Fibroblast of skin of right biceps (primary cell): ENCODE data around the gene FASN.
A peak's percentile ranks its signal among the peaks of the same experiment; 100 is the strongest.

Experiments used
- DNase-seq: peaks from one replicate; pipeline ENCODE4 v3.0.0-alpha.2; 2013

Gene FASN

DNA sequence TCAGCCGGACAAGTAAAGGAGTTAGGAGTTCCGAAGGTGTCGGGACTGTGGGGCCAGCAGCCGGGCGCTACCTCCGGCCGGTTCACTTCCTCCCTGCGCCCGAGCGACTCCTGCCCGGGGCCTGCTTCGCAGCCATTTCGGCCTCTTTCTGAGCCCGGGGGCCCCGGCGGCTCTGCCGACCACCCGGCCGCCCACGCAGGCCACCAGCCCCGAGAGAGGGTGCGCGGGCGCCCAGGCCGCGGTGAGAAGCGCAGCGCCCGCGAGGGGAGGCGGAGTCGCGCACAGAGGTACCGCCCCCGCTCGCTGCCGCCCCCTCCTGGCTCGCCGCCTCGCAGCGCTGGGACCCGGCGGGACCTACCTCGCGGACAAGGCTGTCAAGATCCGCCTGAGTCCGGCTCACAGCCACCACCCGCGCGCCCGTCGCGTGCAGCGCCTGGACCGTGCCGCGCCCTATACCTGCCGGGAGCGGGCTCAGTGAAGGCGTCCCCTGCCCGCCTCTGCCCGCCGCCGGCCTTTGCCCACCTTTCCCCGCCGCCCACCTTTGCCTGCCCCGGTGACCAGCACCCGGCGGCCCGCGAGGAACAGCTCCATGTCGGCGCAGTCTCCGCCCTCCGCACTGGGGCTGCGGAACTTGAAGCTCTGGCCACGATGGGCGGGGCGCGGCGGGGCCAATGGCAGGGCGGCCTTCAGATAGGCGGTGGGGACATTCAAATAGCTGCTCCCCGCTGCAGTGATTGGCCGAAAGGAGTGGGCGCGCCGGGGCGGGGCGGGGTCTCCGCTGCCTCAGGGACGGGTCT, 60.7 kb downstream of the FASN start, which contains the start of gene DCXR:
Gene DCXR (minus strand): TSS at position 606 of the 797 bp plus-strand sequence. CDS start 15 bp downstream, at position 591.
- peak; percentile 96 for DNase-seq

DNA sequence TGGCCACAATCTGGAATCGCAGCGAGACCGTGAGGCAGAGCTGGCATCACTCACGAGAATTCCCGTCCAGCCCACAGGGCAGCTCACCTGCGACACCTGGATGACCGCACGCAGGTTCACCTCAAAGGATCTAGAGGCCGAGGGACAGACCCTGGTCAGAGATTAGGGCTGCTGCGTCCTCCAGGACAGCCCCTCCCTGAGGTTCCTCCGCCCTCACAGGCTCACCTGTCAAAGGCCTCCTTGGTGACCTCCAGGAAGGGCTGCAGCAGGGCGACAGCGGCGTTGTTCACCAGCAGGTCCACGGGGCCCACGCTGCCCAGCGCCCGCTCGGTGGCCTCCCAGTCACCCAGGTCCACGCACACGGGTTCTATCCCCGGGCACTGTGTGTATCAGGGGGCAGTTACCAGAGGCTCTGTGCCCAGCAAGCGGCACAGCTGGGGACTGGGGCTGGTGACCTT, 61.4 kb downstream of the FASN start:
- DNase-seq = no peak

DNA sequence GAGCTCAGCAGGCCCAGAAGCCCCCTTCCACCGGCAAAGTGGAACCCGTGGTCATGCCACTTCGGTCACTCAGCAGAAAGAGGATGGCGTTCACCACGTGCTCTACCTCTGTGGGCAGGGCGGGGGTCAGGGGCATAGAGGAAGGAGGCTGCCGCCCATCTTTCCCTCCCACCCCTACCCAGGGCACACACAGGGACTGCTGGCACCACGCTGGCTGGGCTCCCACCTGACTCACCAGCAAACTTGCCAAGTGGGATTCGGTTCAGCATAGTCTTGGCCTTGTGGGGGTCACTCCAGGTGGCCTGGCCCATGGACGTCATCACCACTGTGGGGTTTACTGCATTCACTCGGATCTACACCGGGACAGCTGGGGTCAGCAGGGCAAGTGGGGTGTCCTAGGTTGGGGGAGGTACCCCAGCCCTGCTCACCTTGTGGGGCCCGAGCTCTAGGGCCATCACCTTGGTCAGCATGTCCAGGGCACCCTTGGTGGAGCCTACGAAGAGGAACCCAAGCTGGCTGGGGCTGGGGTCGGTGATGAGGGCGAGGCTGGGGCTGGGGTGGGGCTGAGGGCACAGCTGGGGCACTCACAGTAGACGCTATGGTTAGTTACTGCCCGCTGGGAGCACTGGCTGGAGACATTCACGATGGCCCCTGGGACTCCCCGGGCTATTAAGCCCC, 61.9 kb downstream of the FASN start:
- DNase-seq = no peak

DNA sequence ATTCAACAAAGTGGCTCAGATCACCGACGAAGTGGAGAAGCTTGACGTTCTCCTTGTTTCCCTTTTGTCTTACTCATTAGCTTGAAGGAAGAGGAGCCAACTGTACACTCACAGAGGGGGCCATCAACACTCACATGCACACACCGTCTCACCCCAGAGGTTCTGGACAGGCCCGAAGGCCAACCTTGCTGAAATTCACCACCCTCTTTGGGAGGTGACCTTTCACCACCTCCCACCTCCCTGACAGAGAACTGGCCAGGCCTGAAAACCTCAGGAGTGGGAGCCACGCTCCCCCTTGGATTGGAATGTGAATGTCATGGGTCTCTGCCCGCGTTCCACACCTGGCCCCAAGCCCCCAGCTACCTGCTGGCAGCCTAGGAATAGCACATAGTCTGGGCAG, 62.5 kb downstream of the FASN start:
- DNase-seq = no peak

DNA sequence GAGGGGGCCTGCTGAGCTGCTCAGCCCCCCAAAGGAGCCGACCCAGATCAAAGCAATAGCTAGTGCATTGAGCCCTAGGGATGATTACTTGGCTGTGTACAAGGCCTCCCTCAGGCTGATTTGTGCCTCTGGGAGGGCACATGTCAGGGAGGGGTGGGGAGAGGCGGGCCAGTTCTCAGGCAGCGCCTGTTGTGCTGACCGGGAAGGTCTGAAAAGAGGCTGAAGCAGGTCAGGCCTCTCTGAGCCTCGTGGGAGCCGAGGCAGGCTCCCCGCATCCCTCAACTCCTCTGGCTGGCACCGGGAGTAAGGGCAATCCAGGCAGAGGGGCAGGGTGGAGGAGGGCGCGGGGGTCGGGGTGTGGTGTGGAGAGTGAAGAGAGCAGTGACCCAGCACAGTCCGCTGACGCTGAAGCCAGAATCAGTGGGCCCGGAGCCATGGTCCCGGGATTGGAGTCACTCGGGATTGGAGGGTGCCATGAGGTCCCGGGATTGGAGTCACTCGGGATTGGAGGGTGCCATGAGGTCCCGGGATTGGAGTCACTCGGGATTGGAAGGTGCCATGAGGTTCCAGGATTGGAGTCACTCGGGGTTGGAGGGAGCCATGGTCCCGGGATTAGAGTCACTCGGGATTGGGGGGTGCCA, 63.5 kb downstream of the FASN start:
- DNase-seq = no peak

DNA sequence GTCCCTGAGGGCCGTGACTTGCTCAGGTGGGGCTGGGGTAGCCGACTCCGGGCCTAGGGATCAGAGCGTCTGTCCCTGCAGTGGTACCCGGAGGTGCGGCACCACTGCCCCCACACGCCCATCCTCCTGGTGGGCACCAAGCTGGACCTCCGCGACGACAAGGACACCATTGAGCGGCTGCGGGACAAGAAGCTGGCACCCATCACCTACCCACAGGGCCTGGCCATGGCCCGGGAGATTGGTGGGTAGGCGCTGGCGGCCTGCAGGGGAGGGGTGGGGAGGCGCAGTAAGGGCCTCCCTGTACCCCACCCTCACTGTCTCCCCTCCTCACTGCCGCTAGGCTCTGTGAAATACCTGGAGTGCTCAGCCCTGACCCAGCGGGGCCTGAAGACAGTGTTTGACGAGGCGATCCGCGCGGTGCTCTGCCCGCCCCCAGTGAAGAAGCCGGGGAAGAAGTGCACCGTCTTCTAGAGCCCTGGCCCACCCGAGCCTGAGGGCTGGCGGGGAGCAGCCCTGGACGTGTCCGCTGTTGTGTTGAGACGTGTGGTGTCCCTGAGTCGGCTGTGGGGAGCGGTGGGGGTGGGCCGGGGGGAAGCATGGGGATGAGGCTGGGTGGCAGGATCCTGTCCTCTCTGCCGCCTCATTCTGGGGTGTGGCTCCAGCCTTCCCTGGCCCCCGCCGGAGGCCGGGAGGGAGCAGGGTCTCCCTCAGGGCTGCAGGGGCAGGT, 64.5 kb downstream of the FASN start:
- no peak for DNase-seq

DNA sequence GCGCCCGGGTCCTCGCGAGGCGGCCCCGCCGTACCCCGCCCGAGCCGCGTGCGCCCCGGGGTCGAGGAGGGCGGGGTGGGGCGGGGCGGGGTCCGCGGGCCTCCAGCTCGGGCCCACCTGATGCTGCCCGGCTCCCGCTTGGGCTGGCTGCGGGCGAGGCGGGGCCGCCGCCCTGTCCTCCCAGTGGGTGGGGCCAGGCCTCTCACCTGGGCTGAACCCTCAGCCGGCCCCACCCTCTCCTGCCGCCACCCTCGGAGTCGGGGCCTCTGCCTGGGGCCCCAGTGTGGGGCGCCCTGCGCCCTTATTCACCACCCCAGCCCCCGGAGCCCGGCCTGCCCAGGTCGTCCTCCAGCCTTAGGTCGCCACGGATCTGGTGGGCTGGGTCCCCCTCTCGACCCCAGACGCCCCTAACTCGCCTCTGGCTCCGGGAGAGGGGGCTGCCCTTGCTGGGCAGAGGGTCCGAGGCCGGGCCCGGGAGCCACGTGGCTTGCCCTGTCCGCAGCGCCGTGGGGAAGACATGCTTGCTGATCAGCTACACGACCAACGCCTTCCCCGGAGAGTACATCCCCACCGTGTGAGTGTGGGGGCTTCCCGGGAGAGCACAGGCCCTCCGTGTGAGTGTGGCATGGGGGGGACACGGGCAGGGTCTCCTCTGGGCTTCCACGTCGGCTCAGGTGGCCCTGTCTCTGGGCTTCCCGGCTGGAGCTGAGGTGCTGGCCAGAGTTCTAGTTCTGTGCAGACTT, 66.0 kb downstream of the FASN start:
- no peak for DNase-seq

DNA sequence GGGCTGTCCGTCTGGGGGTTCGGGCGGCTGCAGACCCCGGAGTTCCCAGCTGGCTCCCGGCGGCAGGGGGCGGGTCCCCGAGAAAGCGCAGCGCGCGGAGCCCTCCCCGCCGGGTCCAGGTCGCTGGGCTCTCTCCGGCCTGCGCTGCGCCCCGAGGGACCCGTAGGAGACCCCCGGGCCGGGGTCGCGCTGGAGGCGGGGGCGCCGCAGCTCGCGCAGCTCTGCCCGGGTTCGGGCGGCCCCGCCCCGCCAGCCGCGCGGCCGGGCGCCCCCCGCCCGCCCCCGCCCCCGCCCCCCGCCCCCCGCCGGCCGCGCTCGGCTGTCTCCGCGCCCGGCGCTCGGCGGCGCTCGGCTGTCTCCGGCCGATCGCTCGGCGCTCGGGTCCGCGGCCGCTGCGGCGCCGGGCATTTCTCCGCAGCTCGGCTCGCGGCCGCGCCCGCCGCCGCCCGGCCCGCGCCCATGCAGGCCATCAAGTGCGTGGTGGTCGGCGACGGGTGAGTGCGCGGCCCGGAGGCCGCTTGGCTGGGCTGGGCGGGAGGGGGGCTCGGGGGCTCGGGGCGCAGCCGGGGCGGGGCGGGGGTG, 66.6 kb downstream of the FASN start, which contains the start of gene RAC3:
Gene RAC3 (plus strand): TSS at position 376 of the 582 bp plus-strand sequence. CDS start 84 bp downstream, at position 460.
- peak; percentile 29 for DNase-seq

DNA sequence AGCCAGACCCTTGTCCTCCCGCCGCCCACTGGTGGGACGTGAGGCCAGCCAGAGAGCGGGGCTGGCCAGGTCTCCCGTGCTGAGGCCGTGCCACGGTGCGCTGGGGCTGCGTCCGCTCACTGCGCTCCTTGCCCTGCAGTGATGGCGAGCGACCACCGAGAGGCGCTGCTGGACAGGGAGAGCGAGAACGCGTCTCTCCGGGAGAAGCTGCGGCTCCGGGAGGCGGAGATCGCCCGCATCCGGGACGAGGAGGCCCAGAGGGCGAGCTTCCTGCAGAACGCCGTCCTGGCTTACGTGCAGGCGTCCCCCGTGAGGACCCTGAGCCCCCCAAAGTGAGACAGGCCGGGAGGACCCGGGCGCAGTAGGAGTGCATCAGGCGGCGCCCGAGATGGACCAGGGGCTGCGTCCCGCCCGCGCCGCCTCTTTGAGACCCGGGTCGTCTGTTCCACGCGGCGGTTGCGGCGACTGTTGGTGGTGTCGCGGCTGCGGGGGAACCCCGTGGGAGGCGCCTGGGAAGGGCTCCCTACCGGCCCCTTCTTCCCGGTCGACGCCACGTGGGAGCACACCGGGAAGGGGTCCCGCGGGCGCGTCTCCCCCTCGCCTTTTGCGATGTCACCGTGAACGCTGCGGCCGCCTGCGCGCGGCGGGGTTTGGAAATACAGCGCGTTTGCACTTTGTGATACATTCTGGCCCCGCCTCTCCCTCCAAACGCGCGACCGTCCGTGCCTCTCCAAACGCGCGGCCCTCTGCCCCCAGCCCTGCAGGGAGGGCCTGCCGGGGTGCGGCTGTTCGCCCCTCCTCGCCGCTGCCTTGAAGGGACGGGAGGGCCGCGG, 67.3 kb downstream of the FASN start:
- peak; percentile 74 for DNase-seq

DNA sequence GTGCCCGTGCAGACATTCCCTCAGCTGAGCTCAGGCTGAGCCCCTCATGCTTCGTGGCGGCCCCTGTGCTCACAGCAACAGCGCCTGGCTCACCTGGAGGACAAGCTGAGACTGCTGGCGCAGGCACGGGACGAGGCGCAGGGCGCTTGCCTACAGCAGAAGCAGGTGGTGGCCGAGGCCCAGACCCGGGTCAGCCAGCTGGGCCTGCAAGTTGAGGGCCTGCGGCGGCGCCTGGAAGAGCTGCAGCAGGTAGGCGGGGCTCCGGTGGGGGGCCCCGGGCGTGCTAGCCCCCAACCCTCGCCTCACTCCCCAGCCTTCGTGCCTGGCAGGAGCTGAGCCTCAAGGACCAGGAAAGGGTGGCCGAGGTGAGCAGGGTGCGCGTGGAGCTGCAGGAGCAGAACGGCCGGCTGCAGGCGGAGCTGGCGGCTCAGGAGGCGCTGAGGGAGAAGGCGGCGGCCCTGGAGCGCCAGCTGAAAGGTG, 68.0 kb downstream of the FASN start:
- no peak for DNase-seq

DNA sequence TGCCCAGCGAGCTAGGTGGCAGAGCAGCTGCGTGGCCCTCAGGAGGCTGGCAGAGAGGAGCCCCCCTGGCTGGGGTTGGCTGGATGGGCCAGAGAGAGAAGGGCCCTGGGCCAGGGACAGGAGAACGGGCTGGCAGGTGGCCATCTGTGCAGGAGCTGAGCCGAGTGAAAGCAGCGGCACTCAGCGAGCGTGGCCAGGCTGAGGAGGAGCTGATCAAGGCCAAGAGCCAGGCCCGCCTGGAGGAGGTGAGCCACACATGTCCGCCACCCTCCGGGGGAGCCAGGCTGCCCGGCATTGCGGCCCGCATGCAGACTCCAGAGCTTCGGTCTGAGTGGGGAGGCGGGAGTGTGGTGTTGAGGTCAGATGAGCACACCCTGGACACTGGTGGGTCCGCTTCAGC, 68.6 kb downstream of the FASN start:
- DNase-seq = no peak

DNA sequence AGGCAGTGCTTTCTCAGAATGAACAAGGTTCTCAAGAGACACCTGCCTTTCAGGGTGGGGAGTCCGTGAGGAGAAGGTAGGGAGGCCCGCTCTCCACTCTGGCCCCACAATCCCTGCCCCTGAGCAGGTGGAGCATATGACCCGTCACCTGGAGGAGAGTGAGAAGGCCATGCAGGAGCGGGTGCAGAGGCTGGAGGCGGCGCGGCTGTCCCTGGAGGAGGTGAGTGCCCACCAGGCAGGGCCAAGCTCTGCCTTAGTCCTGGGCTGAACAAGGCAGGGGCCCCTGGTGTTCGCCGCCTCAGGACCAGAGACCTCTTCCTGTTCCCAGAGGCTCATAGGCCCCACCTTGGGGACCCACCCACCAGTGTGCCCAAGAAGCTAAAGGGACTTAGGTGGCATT, 69.1 kb downstream of the FASN start:
- DNase-seq = no peak
